KOPT-K1 (cell line): ENCODE results near the gene MZT2B.
A peak's percentile ranks its signal among the peaks of the same experiment; 100 is the strongest.
"Not testable (repeated sequence)": the region's sequence is repeated elsewhere in the genome, so short reads cannot be mapped to it uniquely, and the experiment has no call there.

Experiments used
- H3K27ac ChIP-seq: fragments of 200-600 bp; sonication (generic); 2 replicates; pipeline ENCODE4 v1.5.1; 2016; ENCODE audit warnings: antibody characterized with exemption, mild to moderate bottlenecking, low read depth, low read length; ENCODE audit not compliant: poor library complexity, severe bottlenecking
- H3K36me3 ChIP-seq: fragments of 200-600 bp; sonication (generic); 2 replicates; pipeline ENCODE4 v1.5.1; 2017; ENCODE audit warnings: antibody characterized with exemption, mild to moderate bottlenecking, low read length, moderate library complexity; ENCODE audit not compliant: insufficient read depth
- H3K9me3 ChIP-seq: fragments of 200-600 bp; sonication (generic); 2 replicates; pipeline ENCODE4 v1.5.1; 2017; ENCODE audit warnings: antibody characterized with exemption, low read length, mild to moderate bottlenecking; ENCODE audit not compliant: insufficient read depth, poor library complexity, severe bottlenecking

Gene MZT2B

GRCh38 chr2:130183512-130184373 is 1.7 kb downstream of the MZT2B start:
- H3K36me3 ChIP-seq, result peaks cover 35% of the 10 kb centered on the region
- peak overlapping the region; percentile 97 for H3K27ac ChIP-seq
- no peaks in the 10 kb centered on the region for H3K9me3 ChIP-seq

- H3K36me3 ChIP-seq, result peaks cover 44% of the 10 kb centered on the region
These were observed 3.4 kb downstream of the MZT2B start for GRCh38 chr2:130185436-130185835.

GRCh38 chr2:130185896-130186295 is 3.8 kb downstream of the MZT2B start:
- no peak overlapping the region for H3K27ac ChIP-seq
- H3K9me3 ChIP-seq, result no peaks in the 10 kb centered on the region
- H3K36me3 ChIP-seq, result peaks cover 49% of the 10 kb centered on the region

More at GRCh38 chr2:130185436-130185835, 3.4 kb downstream of the MZT2B start:
- Histone ChIP-seq H3K9me3 (no peaks in the 10 kb centered on the region), H3K27ac (no peak overlapping the region)

- no peak overlapping the region for H3K27ac ChIP-seq
- peaks cover 52% of the 10 kb centered on the region for H3K36me3 ChIP-seq
- no peaks in the 10 kb centered on the region for H3K9me3 ChIP-seq
These were observed 4.3 kb downstream of the MZT2B start for GRCh38 chr2:130186391-130186790.

DNA sequence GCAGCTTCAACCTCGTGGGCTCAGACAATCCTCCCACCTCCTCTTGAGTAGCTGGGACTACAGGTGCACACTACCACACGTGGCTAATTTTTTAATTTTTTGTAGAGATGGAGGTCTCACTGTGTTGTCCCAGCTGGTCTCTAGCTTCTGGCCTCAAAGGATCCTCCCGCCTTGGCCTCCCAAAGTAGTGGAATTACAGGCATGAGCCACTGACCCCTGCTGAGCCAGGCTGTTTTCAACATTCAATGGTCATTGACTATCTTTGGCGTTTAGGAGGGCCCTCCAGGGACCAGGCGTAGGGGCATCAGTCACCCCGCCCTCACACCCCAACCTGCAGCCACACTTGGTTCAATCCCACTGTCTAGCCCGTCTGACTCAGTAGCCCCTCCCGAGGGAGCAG is 5.2 kb downstream of the MZT2B start:
- Histone ChIP-seq H3K36me3 (peaks cover 52% of the 10 kb centered on the region), H3K27ac (no peak overlapping the region), H3K9me3 (no peaks in the 10 kb centered on the region)

DNA sequence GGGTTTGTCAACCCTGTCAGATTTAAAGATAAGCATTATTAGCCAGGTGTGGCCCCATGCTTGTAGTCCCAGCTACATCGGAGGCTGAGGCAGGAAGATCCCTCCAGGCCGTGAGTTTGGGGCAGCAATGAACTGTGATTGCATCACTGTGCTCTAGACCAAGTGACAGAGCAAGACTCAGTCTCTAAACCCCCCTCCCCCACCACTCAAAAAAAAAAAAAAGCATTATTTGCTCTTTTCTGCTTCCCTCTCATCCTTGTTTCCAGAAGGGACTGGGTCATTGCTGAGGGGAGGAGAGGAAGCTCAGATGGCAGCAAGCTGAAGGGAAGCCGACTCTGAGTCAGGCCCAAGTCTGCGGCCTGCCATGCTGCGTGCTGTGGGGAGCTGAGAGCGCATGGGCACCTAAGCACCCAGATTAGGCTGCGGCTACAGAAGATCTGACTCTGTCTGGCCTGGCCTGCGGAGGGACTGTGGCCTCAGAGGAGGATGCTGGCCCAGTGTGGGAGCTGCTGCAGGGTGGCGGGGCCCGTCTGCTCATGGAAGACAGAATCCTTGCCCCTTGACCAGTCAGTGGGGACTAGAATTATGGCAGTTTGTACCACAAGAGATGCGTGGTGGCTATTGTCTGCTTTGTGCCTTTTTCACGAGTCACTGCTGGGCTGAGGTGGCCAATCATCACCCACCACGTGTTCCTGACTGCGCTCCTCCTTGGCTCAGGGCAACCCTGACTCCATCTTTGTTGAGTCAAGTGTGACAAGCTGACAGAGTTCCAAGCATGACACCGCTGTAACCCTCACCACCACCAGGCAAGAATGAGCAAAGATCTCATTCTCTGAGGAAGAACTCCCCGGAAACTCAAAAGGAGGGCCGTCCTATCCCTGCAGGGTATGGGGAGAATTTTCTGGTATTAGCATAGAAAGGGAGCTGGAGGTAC is 6.1 kb downstream of the MZT2B start:
- H3K36me3 ChIP-seq, result peaks cover 52% of the 10 kb centered on the region
- H3K27ac ChIP-seq, result not testable (repeated sequence)

GRCh38 chr2:130188958-130189357 is 6.9 kb downstream of the MZT2B start:
- H3K36me3 ChIP-seq, result peaks cover 49% of the 10 kb centered on the region
- H3K27ac ChIP-seq, H3K9me3 ChIP-seq: not testable (repeated sequence)

More for the DNA sequence above, 6.1 kb downstream of the MZT2B start:
- H3K9me3 ChIP-seq, result not testable (repeated sequence)

GRCh38 chr2:130190237-130190636 is 8.2 kb downstream of the MZT2B start:
- H3K9me3 ChIP-seq, result no peaks in the 10 kb centered on the region
- H3K36me3 ChIP-seq, result peaks cover 40% of the 10 kb centered on the region; the same call in 1 of the 2 replicates
- H3K27ac ChIP-seq, result no peak overlapping the region

DNA sequence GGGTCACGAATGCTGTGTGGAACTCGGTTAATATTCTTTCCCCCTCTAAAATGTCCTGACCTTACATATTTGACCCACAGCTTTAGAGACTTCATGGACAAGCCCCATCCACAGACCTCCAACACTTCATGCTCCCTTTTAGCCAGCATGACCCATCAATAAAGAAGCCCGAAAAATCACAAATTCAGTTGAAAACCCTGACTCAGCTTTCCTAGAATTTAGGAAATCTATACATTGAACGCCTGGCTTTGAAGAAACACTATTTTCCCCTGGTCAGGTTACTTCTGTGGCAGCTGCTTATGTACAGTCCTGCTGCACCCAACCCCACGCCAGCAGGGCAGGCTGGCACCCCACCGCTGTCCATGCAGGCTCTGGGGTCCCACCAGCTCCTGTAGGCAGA is 9.3 kb downstream of the MZT2B start:
- not testable (repeated sequence) for H3K9me3 ChIP-seq, H3K27ac ChIP-seq
- peaks cover 33% of the 10 kb centered on the region; the same call in 1 of the 2 replicates for H3K36me3 ChIP-seq

- H3K9me3 ChIP-seq, H3K27ac ChIP-seq: not testable (repeated sequence)
- peaks cover 27% of the 10 kb centered on the region; the same call in 1 of the 2 replicates for H3K36me3 ChIP-seq
These were observed 10.4 kb downstream of the MZT2B start for GRCh38 chr2:130192451-130192850.

- H3K27ac ChIP-seq, H3K9me3 ChIP-seq: not testable (repeated sequence)
These were observed 11.8 kb downstream of the MZT2B start for GRCh38 chr2:130193824-130194223.

DNA sequence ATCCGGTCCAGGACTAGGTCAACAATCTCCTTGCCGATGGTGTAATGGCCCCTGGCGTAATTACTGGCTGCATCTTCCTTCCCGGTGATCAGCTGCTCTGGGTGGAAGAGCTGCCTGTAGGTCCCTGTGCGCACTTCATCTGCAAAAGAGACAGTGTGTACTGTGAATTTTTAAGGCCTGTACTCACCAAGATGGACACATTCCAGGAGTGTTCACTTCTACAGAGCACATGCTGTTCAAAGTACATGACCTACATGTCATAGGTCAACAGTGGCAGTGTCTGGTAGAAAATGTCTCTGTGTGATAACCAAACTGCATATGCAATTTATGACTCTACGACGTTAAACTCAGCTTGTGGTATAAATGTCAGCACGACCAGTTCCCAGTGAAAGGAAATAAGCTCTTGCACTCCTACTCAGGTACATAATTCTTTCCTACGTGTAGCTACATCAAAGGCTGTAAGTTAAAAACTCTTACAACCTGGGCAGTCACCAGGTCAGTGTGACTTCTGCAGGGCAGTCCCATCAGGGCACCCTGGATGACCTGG is 13.1 kb downstream of the MZT2B start:
- H3K36me3 ChIP-seq, result peaks cover 11% of the 10 kb centered on the region; the same call in 1 of the 2 replicates
- not testable (repeated sequence) for H3K9me3 ChIP-seq, H3K27ac ChIP-seq

More at GRCh38 chr2:130193824-130194223, 11.8 kb downstream of the MZT2B start:
- peaks cover 18% of the 10 kb centered on the region; the same call in 1 of the 2 replicates for H3K36me3 ChIP-seq

GRCh38 chr2:130196052-130196451 is 14.0 kb downstream of the MZT2B start:
- not testable (repeated sequence) for H3K27ac ChIP-seq, H3K9me3 ChIP-seq, H3K36me3 ChIP-seq

- no peaks in the 10 kb centered on the region for H3K36me3 ChIP-seq
- H3K9me3 ChIP-seq, result no peaks in the 10 kb centered on the region
- no peak within 1 kb of the TSS for H3K27ac ChIP-seq
These were observed 16.3 kb downstream of the MZT2B start, which contains the start of gene TUBA3E for GRCh38 chr2:130198343-130198742. Gene TUBA3E (minus strand): TSS chr2:130198439. CDS start chr2:130198360, 79 bp downstream.

GRCh38 chr2:130202518-130202917 is 20.5 kb downstream of the MZT2B start:
- not testable (repeated sequence) for H3K9me3 ChIP-seq, H3K36me3 ChIP-seq, H3K27ac ChIP-seq
